ENCODE data around the gene TMEM40. TPM values are rescaled to one million over a fixed set of nuclear protein-coding genes. Genes with fewer than 3 reads are reported as not detected.

Gene TMEM40
- total and polyA plus RNA-seq, 9 of the 15 experiments (the other 6 are each of a cell fraction or from before 2014, with no cell fraction given), result 0.11 to 0.31 (median 0.14) TPM; not detected in 6

DNA sequence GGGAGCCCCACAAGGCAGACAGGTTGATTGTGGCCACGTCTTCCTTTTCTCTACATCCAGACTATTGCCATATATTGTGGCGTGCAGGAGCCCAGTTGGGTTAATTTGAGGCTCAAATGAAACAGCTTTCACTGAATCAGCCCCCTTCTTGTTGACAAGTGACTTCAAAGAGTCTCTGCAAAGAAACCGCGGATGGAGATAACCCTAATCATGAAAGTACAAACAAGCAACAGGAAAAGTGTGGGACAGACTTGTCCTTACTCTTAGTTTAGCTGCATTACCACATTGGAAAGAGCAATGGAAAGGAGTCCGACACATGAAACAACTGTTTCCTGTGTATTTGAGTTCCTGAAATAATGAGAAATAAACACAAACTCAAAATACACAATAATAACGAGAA is 3.3 kb downstream of the TMEM40 start (continued):
- no peak for TF ChIP-seq ZNF79 (CRISPR knock-in tag; IDR thresholded peaks at IDR 0.05; ENCODE audit: low read depth)
- TF ChIP-seq, protein P1, sequence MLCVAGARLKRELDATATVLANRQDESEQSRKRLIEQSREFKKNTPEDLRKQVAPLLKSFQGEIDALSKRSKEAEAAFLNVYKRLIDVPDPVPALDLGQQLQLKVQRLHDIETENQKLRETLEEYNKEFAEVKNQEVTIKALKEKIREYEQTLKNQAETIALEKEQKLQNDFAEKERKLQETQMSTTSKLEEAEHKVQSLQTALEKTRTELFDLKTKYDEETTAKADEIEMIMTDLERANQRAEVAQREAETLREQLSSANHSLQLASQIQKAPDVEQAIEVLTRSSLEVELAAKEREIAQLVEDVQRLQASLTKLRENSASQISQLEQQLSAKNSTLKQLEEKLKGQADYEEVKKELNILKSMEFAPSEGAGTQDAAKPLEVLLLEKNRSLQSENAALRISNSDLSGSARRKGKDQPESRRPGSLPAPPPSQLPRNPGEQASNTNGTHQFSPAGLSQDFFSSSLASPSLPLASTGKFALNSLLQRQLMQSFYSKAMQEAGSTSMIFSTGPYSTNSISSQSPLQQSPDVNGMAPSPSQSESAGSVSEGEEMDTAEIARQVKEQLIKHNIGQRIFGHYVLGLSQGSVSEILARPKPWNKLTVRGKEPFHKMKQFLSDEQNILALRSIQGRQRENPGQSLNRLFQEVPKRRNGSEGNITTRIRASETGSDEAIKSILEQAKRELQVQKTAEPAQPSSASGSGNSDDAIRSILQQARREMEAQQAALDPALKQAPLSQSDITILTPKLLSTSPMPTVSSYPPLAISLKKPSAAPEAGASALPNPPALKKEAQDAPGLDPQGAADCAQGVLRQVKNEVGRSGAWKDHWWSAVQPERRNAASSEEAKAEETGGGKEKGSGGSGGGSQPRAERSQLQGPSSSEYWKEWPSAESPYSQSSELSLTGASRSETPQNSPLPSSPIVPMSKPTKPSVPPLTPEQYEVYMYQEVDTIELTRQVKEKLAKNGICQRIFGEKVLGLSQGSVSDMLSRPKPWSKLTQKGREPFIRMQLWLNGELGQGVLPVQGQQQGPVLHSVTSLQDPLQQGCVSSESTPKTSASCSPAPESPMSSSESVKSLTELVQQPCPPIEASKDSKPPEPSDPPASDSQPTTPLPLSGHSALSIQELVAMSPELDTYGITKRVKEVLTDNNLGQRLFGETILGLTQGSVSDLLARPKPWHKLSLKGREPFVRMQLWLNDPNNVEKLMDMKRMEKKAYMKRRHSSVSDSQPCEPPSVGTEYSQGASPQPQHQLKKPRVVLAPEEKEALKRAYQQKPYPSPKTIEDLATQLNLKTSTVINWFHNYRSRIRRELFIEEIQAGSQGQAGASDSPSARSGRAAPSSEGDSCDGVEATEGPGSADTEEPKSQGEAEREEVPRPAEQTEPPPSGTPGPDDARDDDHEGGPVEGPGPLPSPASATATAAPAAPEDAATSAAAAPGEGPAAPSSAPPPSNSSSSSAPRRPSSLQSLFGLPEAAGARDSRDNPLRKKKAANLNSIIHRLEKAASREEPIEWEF (CRISPR knock-in tag; IDR thresholded peaks at IDR 0.05), result no peak
- no peak for TF ChIP-seq GATAD2B (IDR thresholded peaks at IDR 0.05; ENCODE audit: borderline replicate concordance)
- no peak for TF ChIP-seq FOSL1 (tag; conservative IDR thresholded peaks at IDR 0.05)
- no peak for TF ChIP-seq NR2F6 (CRISPR knock-in tag; IDR thresholded peaks at IDR 0.05)
- TF ChIP-seq, protein P2, sequence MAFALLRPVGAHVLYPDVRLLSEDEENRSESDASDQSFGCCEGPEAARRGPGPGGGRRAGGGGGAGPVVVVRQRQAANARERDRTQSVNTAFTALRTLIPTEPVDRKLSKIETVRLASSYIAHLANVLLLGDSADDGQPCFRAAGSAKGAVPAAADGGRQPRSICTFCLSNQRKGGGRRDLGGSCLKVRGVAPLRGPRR (CRISPR knock-in tag; IDR thresholded peaks at IDR 0.05), result no peak
- no peak for TF ChIP-seq TCFL5 (CRISPR knock-in tag; conservative IDR thresholded peaks at IDR 0.05)
- no peak for TF ChIP-seq EZH2 (IDR thresholded peaks at IDR 0.05; ENCODE audit: borderline replicate concordance, low read depth, low read length)
- TF ChIP-seq FOXK2 (conservative IDR thresholded peaks at IDR 0.05 in 1 of 2, IDR thresholded peaks at IDR 0.05 in 1 of 2; ENCODE audit: low read depth in 2 of 2), result peak; percentile 70 to 78
- TF ChIP-seq, protein P3, sequence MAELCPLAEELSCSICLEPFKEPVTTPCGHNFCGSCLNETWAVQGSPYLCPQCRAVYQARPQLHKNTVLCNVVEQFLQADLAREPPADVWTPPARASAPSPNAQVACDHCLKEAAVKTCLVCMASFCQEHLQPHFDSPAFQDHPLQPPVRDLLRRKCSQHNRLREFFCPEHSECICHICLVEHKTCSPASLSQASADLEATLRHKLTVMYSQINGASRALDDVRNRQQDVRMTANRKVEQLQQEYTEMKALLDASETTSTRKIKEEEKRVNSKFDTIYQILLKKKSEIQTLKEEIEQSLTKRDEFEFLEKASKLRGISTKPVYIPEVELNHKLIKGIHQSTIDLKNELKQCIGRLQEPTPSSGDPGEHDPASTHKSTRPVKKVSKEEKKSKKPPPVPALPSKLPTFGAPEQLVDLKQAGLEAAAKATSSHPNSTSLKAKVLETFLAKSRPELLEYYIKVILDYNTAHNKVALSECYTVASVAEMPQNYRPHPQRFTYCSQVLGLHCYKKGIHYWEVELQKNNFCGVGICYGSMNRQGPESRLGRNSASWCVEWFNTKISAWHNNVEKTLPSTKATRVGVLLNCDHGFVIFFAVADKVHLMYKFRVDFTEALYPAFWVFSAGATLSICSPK (IDR thresholded peaks at IDR 0.05; ENCODE audit: borderline replicate concordance), result no peak
- TF ChIP-seq CBFA2T3 (IDR thresholded peaks at IDR 0.05), result peak; percentile 76
- TF ChIP-seq MCM3 (IDR thresholded peaks at IDR 0.05), result no peak
- TF ChIP-seq PURB (CRISPR knock-in tag; IDR thresholded peaks at IDR 0.05; ENCODE audit: low read depth), result no peak
- peak; percentile 84 to 86 for TF ChIP-seq FOXA3 (CRISPR knock-in tag; conservative IDR thresholded peaks at IDR 0.05 in 1 of 2, IDR thresholded peaks at IDR 0.05 in 1 of 2)
- TF ChIP-seq, protein P4, sequence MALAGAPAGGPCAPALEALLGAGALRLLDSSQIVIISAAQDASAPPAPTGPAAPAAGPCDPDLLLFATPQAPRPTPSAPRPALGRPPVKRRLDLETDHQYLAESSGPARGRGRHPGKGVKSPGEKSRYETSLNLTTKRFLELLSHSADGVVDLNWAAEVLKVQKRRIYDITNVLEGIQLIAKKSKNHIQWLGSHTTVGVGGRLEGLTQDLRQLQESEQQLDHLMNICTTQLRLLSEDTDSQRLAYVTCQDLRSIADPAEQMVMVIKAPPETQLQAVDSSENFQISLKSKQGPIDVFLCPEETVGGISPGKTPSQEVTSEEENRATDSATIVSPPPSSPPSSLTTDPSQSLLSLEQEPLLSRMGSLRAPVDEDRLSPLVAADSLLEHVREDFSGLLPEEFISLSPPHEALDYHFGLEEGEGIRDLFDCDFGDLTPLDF (CRISPR knock-in tag; IDR thresholded peaks at IDR 0.05), result no peak
- TF ChIP-seq CHD4 (IDR thresholded peaks at IDR 0.05; ENCODE audit: insufficient read depth, insufficient replicate concordance, low read depth, low read length, poor library complexity, severe bottlenecking), result no peak
- TF ChIP-seq, protein P5, sequence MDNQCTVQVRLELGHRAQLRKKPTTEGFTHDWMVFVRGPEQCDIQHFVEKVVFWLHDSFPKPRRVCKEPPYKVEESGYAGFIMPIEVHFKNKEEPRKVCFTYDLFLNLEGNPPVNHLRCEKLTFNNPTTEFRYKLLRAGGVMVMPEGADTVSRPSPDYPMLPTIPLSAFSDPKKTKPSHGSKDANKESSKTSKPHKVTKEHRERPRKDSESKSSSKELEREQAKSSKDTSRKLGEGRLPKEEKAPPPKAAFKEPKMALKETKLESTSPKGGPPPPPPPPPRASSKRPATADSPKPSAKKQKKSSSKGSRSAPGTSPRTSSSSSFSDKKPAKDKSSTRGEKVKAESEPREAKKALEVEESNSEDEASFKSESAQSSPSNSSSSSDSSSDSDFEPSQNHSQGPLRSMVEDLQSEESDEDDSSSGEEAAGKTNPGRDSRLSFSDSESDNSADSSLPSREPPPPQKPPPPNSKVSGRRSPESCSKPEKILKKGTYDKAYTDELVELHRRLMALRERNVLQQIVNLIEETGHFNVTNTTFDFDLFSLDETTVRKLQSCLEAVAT (IDR thresholded peaks at IDR 0.05), result no peak
- TF ChIP-seq HNRNPH1 (optimal IDR thresholded peaks at IDR 0.05; ENCODE audit: low read depth, low read length), result no peak
- no peak for TF ChIP-seq NFRKB (IDR thresholded peaks at IDR 0.05; ENCODE audit: low read depth)
